Effector CD4-positive, alpha-beta T cell (primary cell): ENCODE data around the gene SIGLEC10.
"Not testable (repeated sequence)": the region's sequence is repeated elsewhere in the genome, so short reads cannot be mapped to it uniquely, and the experiment has no call there.

Source experiments
- DNase-seq: peaks from one replicate; pipeline ENCODE4 v3.0.0-alpha.2; 2020

SIGLEC10 gene

GRCh38 chr19:51434456-51434855 is 17.0 kb upstream of the SIGLEC10 start:
- no peak for DNase-seq

- no peak for DNase-seq
Measured at GRCh38 chr19:51433043-51433442, 15.6 kb upstream of the SIGLEC10 start.

GRCh38 chr19:51431124-51431523 is 13.7 kb upstream of the SIGLEC10 start:
- DNase-seq, result no peak

GRCh38 chr19:51430221-51430620 is 12.8 kb upstream of the SIGLEC10 start:
- no peak for DNase-seq

- no peak for DNase-seq
Measured at GRCh38 chr19:51427201-51427600, 9.8 kb upstream of the SIGLEC10 start.

- DNase-seq, result peak; percentile 75
Measured at GRCh38 chr19:51422053-51422448, 4.6 kb upstream of the SIGLEC10 start.

GRCh38 chr19:51421229-51422052 is 4.0 kb upstream of the SIGLEC10 start:
- no peak for DNase-seq

- DNase-seq, result not testable (repeated sequence)
Measured at GRCh38 chr19:51420511-51420910, 3.1 kb upstream of the SIGLEC10 start.

- DNase-seq, result no peak
Measured at GRCh38 chr19:51418707-51419106, 1.3 kb upstream of the SIGLEC10 start.

GRCh38 chr19:51417810-51418157 is 342 bp upstream of the SIGLEC10 start:
- DNase-seq, result no peak

- DNase-seq, result not testable (repeated sequence)
Measured at GRCh38 chr19:51416422-51416821, 1.0 kb downstream of the SIGLEC10 start.

- DNase-seq, result no peak
Measured at GRCh38 chr19:51415187-51415586, 2.3 kb downstream of the SIGLEC10 start.

- no peak for DNase-seq
Measured at GRCh38 chr19:51410950-51411748, 6.3 kb downstream of the SIGLEC10 start.

GRCh38 chr19:51407511-51408131 is 9.8 kb downstream of the SIGLEC10 start:
- no peak for DNase-seq

- DNase-seq, result no peak
Measured at GRCh38 chr19:51402117-51402516, 15.3 kb downstream of the SIGLEC10 start.

GRCh38 chr19:51399936-51400335 is 17.5 kb downstream of the SIGLEC10 start:
- DNase-seq, result not testable (repeated sequence)

GRCh38 chr19:51399231-51399630 is 18.2 kb downstream of the SIGLEC10 start:
- no peak for DNase-seq

GRCh38 chr19:51398096-51398704 is 19.2 kb downstream of the SIGLEC10 start:
- no peak for DNase-seq

- DNase-seq, result not testable (repeated sequence)
Measured at GRCh38 chr19:51397453-51397852, 20.0 kb downstream of the SIGLEC10 start.

- no peak for DNase-seq
Measured at GRCh38 chr19:51396175-51396574, 21.3 kb downstream of the SIGLEC10 start.

GRCh38 chr19:51394050-51394836 is 23.2 kb downstream of the SIGLEC10 start:
- DNase-seq, result peak; percentile 77

- no peak for DNase-seq
Measured at GRCh38 chr19:51392701-51393100, 24.7 kb downstream of the SIGLEC10 start.
